GM13977 (cell line): ENCODE data around the gene CCBE1.
A peak's percentile ranks its signal among the peaks of the same experiment; 100 is the strongest.

Source experiments
- DNase-seq: peaks from one replicate; pipeline ENCODE4 v3.0.0; 2012; ENCODE audit warnings: low spot score
- in situ Hi-C: fragments of 300-500 bp; cut with MboI; formaldehyde crosslinking; loops from one replicate; pipeline ENCODE4 v1.12.0; 2022; ENCODE audit warnings: low sequenced_read_pairs, low pct_unique_long_range_greater_than_20kb, mixed read lengths, inconsistent platforms; ENCODE audit not compliant: unreplicated experiment
- TF ChIP-seq, protein P1 (sequence below): IDR thresholded peaks from 2 replicates; pipeline ENCODE4 v1.5.1; 2012; ENCODE audit warnings: mild to moderate bottlenecking, control low read depth; ENCODE audit not compliant: insufficient read depth; ENCODE audit errors: extremely low read depth, missing control alignments

The CCBE1 gene

GRCh38 chr18:59459369-59460071 lies 237.7 kb downstream of the CCBE1 start:
- TF ChIP-seq, protein P1, sequence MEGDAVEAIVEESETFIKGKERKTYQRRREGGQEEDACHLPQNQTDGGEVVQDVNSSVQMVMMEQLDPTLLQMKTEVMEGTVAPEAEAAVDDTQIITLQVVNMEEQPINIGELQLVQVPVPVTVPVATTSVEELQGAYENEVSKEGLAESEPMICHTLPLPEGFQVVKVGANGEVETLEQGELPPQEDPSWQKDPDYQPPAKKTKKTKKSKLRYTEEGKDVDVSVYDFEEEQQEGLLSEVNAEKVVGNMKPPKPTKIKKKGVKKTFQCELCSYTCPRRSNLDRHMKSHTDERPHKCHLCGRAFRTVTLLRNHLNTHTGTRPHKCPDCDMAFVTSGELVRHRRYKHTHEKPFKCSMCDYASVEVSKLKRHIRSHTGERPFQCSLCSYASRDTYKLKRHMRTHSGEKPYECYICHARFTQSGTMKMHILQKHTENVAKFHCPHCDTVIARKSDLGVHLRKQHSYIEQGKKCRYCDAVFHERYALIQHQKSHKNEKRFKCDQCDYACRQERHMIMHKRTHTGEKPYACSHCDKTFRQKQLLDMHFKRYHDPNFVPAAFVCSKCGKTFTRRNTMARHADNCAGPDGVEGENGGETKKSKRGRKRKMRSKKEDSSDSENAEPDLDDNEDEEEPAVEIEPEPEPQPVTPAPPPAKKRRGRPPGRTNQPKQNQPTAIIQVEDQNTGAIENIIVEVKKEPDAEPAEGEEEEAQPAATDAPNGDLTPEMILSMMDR = peak; percentile 69
- peak; percentile 49 for DNase-seq
- in situ Hi-C loops = loop anchor here (25.0 kb wide), 1 partner anchor 353 kb away; no protein-coding TSS in a partner anchor

GRCh38 chr18:59458575-59458974 lies 238.6 kb downstream of the CCBE1 start:
- in situ Hi-C loops = loop anchor here (25.0 kb wide), 1 partner anchor 354 kb away; no protein-coding TSS in a partner anchor
- DNase-seq = no peak
- TF ChIP-seq, protein P1 = no peak

GRCh38 chr18:59456657-59457056 lies 240.6 kb downstream of the CCBE1 start:
- in situ Hi-C loops = loop anchor here (25.0 kb wide), 1 partner anchor 356 kb away; no protein-coding TSS in a partner anchor
- TF ChIP-seq, protein P1 = no peak
- no peak for DNase-seq

DNA sequence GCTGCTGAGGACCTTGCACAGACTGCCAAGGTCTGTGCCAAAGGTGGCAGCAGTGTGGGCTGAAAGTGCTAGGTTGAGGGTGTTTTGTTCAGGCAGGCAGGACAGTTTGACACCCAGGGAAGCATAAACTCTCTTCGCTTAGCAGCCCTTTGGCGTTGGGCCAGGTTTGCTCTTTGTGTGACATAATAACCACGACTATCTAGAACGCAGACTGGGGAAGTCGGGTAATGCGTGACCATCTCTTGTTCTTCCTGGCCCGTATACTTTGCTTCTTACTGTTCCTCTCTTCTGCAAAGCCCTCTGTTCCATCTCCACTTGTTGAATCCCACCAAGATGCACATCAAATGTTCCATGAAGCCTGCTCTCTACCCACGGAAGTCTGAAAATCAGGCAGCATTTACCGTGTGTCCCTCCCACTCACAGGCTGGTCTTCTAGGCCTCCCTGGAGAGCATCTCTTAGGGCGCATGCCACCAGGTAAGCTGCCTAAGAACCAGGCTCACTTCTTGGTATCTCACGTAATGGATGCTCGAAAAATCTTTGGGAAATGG lies 241.4 kb downstream of the CCBE1 start:
- no peak for DNase-seq
- in situ Hi-C loops = loop anchor here (25.0 kb wide), 1 partner anchor 356 kb away; no protein-coding TSS in a partner anchor

DNA sequence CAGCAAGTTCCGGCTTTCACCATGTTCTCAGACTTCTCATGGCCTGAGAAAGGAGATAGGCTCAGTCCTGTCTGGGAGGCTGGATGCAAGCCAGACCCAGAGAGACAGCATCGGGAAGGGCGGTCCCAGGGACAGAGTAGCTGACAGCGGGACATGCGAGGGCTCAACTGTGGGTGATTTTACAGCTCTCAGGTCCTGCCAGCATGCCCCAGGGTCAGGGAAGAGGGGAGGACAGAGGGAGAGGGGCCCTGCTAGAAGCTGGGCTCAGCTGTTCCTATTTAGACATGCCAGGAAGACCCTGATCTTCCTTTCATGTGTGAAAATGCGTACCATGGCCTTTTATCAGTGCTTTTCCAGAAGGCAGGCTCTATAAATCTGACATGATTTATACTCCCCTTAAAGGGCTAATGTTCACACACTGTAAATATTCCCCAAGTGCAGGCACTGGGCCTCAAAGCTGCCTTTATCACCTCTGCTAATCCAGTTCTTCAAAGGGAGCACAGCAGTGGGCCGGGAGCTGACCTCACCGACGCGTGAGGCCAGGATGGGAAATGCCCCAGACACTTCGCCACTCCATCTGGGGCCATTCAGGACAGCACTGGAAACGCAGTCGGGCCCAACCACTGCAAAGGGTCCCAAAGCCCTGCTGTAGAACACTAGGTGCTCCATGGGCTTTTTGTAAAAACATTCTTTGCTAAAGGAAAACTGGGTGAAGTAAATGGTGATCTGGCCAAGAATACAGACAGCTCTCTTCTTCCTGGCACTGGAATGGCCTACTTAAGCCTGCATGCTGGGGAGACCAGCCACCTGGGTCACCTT lies 242.1 kb downstream of the CCBE1 start:
- in situ Hi-C loops = loop anchor here (25.0 kb wide), 1 partner anchor 357 kb away; no protein-coding TSS in a partner anchor
- DNase-seq = no peak
- TF ChIP-seq, protein P1 = no peak

More for the DNA sequence above, 241.4 kb downstream of the CCBE1 start:
- TF ChIP-seq, protein P1 = no peak

- in situ Hi-C loops = loop anchor here (25.0 kb wide), 1 partner anchor 359 kb away; no protein-coding TSS in a partner anchor
- DNase-seq = no peak
- TF ChIP-seq, protein P1 = no peak
Observed at GRCh38 chr18:59453468-59453961, 243.7 kb downstream of the CCBE1 start.
